DMS153 treated with DMSO at 0.1 percent for 48 hours (cell line): ENCODE results near the gene YBX1.

Experiments
- DNase-seq: peaks from one replicate; lab custom pipeline; 2025; ENCODE audit not compliant: unreplicated experiment; lab: John Stamatoyannopoulos, UW

Gene YBX1

DNA sequence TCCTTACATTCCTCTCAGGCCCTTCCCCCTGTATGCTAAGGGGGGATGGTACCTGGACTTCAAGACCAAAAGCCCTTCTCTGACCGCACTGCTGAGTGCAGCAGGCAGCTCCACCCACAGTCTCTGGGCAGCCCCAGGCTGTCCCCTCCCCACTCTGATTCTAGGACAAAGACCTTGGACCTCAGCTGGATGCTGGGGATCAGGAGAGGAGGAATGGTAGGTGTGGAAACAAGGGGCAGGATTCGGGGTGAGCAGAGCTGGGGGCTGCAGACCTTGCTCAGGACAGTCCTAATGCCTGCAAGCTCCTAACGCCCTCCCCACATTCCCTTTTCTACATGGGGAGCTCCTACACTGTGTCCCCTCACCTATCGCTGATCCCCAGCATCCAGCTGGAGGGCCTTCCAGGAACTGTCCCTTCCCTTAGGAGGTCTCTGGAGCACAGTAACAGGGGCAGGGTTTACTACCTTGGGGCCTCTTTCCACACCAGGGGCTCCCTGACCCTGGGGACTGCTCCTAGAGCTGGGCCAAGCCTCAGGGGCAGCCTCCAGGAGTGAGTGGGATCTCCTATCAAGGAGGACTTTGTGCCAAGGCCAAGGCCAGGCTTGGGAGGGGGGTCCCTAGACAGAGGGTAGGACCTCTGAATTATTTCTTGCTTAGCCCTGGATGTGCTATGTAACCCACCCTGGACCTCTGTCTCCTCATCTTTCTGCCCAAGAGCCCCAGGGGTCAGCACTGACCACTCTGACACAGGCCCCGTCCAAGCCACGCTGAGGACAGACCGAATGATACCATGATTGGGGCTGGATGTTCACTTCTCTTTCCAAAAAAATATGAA lies 52.2 kb downstream of the YBX1 start:
- DNase-seq = no peak

- DNase-seq = no peak
Measured at GRCh38 chr1:42735056-42735455, 52.8 kb downstream of the YBX1 start.

DNA sequence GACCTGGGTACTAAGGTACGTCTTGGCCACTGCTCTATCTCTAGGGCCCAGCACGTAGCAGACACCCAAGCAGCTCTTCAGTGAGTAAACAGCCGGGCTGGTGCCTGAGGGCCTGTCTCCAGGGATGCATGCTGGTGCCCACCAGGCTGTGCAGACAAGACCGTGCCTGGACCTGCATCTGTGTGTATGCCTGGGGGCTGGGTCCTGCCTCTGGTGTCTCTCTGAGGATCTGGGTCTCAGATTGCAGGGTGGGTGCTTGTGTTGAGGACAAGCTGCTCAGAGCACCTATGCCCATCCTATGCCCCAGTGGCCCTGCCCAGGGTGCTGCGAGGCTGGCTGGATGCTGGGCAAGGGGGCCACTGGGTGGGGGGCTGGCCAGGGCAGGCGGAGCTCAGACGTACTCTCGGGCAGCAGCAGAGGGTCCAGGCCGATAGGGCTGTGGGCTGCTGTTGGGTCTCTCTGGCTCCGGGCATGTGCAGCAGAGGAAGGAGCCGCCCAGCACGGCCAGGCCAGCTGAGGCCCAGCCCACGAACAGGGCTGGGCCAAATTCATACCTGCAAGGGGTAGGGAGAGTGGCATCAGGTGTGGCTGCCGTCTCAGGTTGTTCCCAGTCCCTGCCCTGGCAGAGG lies 53.4 kb downstream of the YBX1 start:
- no peak for DNase-seq

DNA sequence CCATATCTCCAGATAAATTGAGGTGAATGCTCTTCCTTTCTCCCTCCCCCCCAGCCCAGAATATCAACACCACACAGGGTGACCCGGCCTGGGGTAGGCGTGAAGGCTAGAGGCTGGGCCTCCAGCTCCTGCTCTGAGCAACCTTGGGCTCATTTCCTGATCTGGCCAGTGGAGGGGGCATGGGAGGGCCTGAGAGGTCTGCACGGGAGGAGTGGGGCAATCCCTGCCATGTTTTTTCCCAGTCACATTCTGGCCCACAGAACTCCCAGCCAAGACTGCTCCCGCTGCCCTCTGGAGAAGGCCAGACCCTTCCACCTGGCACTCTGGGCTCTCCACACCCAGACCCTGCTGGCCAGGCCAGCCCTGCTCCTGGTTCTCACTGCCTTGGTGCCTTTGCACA lies 53.9 kb downstream of the YBX1 start:
- no peak for DNase-seq

DNA sequence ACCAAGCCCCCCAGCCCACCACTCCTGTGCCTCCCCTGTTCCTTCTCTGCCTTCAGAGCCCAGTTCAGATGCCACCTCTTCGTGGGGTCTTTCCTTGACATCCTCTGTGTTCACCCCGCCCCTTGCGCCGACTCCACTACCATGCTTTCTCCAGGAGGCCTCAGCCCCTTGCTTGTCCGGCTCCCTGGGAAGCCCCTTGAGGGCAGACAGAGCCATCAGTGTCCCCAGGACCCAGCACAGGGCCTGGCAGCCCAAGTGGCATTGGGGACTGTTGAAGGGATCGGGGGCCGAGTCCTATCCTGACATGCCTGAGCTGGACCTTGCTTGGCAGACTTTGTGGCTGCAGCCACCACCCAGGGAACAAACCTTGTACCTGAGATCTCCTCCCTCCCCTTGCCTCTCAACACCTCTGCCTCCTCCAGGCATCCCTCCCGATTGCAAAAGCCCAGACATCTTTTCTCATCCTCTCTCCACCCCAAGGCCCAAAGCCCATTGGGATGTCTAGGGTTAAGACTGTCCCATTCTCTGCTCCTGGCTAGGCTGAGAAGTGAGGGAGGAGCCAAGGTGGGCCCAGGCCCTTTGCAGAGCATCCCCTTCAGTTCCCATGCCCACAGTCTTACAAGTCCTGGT lies 54.5 kb downstream of the YBX1 start:
- DNase-seq = no peak

DNA sequence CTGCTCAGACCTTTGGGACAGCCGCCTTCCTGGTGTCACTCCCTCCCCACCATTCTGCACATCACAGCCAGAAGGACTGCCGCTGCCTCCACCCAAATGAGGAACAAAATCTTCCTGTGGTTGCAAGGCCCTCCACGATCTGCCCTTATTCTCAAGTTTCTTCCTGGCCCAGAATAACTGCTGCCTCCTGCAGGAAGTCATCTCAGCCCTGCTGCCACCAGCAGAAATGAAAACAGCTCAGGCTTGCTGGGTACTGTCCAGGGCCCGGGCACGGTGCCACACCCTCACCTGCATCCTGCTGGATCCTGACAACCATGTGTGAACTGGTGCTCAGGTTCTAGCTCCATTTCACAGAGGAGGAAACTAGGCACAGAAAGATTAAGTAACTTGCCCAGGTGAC lies 55.0 kb downstream of the YBX1 start:
- DNase-seq = peak; percentile 19

DNA sequence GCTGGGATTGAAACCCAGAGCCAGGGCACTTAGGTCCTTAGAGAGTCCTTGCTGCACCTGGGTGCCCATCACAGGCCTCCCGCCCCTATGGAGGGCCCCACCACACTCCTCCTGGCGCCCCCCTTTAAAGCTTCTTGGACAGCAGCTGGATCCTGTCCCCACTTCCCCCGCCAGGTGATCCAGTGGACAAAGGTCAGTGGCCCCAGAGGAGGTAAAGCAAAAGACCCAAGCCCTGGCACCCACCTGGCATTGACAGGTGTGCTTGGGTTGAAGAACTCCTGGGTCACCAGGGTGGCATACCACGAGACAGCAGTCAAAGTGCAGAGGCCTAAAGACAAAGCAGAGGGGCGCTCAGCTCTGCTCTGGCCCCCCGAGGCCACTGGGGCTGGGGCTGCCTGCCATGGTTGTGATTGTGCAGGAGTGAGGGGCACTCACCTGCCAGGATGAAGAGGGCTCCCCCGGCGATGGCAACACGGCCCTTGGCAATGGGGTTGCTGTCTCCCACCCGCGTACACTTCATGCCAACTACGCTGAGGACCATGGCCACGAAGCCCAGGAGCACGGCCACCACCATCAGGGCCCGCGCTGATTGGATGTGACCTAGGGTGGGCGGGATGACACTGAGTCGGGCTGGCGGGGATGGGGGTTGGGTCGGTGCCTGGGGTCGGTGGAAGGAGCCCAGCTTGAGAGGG lies 55.9 kb downstream of the YBX1 start:
- DNase-seq = no peak

- no peak for DNase-seq
Measured at GRCh38 chr1:42738678-42739226, 56.5 kb downstream of the YBX1 start.

DNA sequence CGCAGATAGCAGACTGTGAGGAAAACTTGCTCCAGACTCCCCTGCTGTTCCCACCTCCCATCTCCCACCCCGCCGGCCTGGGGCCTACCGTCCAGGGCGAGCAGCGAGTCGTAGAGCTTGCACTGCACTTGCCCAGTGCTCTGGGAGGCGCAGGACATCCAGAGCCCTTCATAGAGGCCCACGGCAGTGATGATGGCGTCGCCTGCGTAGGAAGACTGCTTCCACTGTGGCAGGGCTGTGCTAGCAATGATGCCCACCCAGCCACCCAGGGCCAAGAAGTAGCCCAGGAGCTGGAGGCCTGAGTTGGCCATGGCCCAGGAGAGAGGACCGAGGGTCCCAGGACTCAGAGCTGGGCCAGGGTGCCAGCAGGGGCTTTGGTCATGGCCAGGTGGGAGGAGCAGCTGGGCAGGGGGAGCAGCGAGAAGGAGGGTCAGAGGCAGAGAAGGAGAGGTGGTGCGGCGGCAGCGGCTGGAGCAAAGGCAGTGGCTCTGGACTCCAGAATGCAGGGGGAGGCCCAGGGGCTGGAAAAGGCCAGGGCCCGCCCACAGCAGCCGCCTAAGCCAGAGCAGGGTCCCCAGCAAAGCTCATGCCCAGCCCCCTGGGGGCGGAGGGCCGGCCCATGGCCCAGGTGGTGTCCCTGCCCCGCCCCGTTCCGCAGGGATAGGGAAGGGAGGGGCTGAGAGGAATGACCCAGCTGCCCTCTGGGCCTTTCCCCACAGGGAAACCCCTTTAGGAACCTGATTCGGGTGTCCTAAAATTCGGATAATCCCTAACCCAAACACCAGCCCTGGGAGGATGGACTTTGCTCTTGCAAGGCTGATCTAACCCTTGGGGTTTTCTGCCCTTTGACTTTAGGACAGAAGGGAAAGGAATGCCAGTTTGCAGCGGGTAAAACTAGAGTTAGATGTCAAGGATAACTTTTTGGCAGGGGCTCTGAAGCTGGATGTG lies 57.8 kb downstream of the YBX1 start, which contains the start of gene CLDN19:
Gene CLDN19 (minus strand): TSS at position 484 of the 948 bp plus-strand sequence. CDS start 173 bp downstream, at position 311.
- no peak for DNase-seq

- DNase-seq = no peak
Measured at GRCh38 chr1:42740851-42741580, 58.8 kb downstream of the YBX1 start.

GRCh38 chr1:42741706-42742105 lies 59.5 kb downstream of the YBX1 start:
- DNase-seq = no peak

DNA sequence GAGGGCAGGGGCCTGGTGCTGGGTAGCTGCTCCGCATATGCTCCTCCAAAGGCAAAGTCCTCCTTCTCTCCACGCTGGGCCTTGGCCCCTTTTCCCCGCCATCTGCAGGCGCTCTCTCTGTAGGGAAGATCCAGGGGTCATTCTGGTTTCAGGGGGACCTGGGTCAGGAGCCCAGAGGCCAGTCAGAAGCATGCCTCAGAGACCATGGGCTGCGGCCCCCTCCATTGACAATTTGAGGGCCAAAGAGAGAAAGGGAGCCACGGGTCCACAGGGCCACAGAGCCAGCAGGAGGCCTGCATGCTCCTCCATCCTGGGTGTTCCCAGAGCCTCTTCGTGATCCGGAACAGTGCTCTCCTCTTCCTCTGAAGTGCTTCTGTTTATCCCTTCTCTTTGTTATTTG lies 59.9 kb downstream of the YBX1 start:
- DNase-seq = no peak

DNA sequence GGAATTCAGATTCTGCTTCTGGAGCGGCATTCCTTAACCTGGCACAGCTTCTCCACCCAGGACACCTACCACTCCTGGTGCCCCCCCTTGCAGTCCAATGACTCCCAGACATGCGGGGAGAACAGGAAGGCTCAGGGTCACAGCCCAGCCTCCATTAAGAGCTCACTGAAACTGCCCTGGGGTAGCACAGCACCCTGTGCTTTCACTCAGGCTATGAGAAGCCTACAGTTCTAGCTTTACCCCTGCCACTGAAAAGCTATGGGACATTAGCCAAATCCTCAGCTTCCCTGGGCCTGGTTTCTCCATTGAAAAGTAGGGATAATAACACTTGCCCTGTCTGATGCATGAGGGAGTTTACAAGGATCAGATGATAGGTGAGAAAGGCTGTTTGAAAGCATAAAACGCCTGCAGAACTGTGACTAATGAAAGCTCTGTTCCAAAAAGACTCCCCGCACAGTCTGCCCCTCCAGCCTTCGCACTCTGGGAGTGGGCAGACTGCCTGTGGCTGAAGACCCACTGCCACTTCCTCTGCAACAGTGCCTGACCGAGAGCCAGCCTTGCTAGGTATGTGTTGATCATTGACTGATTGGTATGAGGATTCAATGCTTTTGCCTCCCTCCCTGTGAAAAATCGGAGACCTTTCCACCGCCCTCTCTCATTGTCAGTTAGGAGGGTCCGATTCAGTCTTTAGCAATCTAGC lies 60.5 kb downstream of the YBX1 start:
- DNase-seq = no peak

GRCh38 chr1:42743317-42744147 lies 61.3 kb downstream of the YBX1 start:
- DNase-seq = no peak

DNA sequence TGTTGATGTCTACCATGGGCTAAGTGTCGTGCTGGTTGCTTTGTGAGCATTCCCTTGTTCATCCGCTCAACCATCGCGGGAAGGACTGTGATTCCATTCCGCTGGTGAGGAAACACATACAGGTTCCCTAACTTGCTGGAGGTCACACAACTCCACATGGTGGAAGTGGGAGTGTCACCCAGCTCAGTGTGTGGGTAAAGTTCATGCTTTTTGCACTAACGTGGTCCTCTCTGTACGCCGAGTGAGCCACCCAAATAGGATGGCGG lies 61.9 kb downstream of the YBX1 start:
- no peak for DNase-seq

GRCh38 chr1:42745851-42746250 lies 63.6 kb downstream of the YBX1 start:
- DNase-seq = no peak

DNA sequence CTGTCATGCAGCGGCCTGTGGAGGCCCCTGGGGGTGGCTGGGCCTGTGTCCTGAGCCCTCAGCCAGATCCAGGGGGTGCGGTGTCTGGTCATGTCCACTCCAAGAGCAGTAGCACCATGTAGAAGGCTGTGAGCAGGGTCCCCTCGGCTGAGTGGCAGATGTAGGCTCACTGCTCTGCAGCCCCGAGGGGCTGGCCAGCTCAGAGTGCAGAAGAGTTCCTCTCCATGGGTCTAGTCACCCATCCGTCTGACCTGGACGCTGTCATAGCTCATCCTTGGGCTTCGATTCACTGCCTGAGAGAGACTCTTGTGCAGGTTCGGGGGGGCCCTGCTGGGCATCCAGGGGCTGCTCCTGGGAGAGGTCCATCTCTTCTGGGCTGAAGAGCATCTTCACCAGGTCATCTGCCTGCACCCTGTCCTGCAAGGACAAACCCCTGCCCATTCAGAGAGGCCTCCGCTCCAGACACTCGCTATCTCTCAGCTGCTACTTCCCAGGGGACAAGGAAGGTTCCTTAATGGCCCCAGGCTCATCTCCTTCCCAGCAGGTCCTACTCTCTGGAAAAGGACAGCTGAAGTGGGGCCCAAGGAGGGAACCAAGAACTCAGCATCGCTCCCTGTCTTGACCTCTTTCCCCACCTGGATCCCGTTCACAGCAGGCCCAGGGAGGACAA lies 64.4 kb downstream of the YBX1 start:
- no peak for DNase-seq

- peak; percentile 7 for DNase-seq
Measured at GRCh38 chr1:42747125-42747524, 64.9 kb downstream of the YBX1 start.
